DMS53 (cell line): ENCODE results near the gene FRMPD4.
A peak's percentile ranks its signal among the peaks of the same experiment; 100 is the strongest.
"Not testable (repeated sequence)": the region's sequence is repeated elsewhere in the genome, so short reads cannot be mapped to it uniquely, and the experiment has no call there.

ENCODE experiments used
- DNase-seq: peaks from one replicate; lab custom pipeline; 2025; lab: John Stamatoyannopoulos, UW

FRMPD4 gene

DNA sequence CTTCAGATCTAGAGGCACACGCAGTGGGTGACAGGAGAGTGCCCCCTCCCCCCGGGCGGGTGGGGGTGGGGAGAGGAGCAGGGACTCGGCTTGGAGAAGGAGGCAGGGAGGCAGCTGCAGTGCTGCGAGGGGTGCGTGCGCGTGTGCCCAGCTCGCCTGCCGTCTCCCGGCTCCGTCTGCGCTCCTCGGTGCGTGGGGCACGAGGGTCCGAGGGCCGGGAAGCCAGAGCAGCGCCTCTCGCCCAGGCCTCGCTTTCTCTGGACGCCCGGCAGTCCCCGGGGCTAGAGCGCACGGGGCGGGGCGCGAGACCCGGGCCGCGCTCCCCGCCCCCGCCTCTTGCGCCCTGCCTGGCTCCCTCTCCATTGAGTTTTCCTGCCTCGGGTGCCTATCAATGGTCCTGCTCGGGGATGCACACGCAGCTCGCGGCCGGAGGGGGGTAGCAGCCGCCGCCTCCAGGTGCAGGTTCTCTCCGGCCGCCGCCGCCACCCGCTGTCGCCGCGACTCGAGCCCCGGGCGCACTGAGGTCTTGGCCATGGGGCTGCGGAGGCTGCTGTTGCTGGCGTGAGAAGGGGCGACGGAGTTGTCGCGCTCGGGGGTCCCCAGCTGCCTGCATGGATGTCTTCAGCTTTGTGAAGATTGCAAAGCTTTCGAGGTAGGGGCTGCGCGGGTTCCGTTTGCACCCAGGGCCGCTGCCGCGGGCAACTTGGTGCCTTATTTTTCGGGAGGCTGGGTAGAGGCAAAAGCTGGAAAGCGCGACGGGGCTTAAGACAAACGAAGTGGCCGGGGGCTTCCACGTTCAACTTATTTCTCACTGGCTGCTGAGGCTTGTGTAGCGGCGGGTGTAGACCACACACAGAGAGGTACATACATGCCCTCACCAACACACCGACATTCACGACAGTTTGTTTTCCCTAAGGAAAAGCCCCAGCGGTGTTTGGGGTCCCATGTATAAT is at the start of gene FRMPD4:
FRMPD4 (plus strand) TSS at position 113 of the 953 bp plus-strand sequence; CDS start at position 612, 499 bp downstream.
- DNase-seq: peak; percentile 66

DNA sequence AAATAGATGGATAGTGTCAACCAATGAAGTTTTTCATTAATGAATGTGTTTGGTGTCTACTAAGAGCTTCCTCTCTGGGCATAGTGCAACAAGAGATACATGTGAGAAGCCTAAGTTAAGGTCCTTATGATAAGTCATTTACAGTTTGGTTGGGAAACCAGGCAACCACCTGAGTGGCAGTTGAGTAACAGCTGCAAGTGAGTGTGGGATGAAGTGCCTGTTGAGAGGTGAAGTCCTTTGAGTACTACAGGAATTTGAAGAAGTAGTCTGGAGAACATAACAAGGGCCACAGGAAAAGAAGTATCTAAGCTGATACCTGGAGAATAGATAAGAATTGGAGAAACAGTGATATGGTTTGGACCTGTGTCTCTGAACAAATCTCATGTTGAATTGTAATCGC is 48.5 kb upstream of the FRMPD4 start:
- no peak for DNase-seq

DNA sequence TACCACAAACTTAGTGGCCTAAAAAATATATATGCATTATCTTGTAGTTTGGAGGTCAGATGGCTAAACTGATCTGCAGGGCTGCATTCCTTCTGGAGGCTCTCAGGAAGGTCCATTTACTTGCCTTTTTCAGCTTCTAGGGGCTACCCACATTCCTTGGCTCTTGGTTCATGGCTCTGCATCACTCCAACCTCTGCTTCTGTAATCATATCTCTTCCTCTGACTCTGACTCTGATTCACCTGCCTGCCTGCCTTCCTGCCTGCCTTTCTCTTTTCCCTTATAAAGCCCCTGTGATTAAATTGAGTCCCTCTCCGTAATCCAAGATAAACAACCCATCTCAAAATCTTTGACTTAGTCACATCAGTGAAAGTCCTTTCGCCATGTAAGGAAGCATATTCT is 25.0 kb upstream of the FRMPD4 start:
- no peak for DNase-seq

DNA sequence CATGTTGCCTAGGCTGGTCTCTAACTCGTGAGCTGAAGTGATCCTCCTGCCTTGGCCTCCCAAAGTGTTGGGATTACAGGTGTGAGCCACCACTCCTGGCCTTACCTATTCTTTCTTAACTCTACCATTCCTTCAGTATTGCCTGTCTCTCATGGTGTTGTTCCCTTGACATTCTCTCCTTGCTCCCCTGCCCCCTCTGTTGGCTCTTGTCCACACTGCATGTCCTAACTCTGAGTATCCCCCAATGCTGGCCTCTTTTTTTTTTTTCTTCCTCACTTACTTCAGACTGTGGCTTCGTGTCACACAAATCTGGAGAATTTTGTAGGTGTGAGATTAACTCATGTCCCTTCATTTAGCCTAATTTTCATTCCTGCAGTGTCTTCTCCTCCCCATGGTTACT is 22.9 kb upstream of the FRMPD4 start:
- peak; percentile 21 for DNase-seq

DNA sequence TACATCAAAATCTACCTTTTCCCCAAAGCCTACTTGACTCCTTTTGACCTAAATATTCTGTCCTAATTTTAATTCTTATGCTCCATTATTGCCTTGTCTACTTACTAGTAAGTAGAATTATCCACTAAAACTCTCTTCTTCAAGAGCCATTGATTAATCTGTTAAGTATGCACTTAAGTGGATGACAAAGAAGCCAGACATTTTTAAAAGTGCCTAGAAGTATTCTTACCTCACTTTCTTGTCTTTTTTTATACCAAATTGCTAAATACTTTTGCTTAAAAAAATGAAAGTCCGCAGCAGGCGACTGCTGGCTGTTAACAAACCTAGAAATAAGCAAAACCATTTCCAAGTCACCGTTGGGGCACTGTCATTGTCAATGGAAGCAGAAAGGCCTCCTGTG is 20.1 kb upstream of the FRMPD4 start:
- DNase-seq: no peak

DNA sequence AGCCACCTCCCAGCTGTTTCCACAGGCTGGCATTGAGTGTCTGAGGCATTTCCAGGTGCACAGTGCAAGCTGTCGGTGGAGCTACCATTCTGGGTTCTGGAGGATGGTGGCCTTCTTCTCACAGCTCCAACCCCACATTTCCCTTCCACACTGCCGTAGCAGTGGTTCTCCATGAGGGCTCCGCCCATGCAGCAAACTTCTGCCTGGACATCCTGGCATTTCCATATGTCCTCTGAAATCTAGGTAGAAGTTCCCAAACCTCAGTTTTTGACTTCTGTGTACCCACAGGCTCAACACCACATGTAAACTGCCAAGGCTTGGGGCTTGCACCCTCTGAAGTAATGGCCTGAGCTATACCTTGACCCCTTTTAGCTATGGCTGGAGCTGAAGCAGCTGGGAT is 10.3 kb upstream of the FRMPD4 start:
- peak; percentile 0 for DNase-seq

DNA sequence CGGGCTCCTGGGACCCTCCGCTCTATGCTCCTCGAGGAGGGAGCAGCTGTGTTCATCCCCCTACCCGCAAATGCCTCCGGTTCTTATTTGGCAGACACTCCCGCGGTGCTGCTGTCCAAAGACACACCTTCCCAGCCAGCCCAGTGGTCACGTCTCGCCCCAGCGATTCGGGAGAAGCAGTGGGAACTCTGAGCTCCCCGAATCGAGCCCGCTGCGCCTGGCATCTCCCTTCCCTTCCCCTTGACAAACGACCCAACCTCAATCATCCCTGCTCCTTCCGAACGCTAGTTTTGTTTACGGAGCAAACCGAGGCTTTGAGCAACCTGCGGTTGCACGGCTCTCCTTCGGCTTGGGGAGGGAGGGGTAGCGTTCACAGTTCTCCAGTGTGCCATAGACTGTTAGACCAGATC is 317 bp upstream of the FRMPD4 start:
- peak; percentile 38 for DNase-seq

DNA sequence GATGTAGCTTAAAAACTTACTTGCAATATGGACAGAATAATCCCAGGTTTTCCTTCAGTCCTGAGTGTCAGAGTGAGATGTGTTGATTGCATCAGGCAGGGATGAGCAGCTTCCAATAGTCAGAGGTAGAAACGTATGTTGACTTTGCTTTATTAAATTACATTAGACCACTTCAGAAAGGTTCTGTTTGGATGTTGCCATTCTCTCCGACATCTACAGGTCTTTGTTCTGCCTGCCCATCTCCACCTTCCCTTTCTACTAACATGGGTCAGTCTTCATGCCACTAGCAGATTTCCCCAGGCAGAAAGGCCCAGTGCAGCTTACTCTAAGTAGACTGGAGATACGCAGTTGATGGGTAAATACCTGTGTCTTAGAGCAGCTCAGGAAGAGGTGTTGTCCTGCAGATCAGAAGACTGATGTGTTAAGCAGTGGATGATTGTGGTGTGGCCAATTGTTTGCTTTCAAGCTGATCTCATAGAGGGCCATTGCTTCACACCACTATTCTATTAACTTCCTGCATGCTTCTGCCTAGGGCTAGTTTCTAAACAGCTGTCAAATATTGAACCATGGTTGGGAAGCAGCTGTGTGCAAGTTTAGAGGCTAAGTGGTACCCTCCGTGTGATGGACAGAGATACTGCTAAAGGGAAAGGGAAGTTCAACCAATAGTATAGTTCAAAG is 1.8 kb downstream of the FRMPD4 start:
- peak; percentile 15 for DNase-seq

DNA sequence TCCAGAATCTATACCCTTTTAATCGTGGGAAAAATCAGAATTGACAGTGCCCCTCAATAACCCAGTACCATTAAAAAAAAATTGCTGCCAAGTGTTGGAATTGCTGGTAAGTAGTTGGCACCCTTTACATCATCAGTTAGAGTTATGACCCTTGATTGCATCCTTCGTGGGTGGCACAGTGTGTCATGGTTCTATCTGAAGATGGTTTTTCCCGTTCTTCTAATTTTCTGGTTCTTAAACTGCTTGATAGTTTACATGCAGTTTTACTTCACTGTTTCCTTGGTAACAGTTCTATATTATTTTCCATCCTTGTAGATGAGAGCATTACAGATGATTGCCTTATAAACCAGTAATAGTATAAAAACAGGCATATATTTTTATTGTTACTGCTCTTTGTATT is 3.2 kb downstream of the FRMPD4 start:
- no peak for DNase-seq

DNA sequence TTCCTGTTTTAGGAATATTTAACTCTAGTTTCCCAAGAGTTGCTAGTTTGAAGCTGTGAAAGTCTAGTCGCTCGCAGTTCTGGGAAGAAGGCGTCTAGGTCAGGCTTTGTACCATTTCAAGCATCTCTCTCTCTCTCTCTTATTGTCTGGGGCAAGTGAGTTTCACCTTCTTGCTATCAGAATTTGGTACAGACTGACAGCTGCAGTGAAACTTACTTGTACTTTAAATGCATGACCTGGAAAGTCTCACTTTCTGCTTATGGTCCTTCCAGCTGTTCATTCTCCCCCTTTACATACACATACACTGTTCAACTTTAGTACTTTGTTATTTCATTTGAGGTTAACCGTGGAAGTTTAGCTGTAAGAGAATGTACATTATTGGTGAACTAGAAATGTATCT is 4.4 kb downstream of the FRMPD4 start:
- no peak for DNase-seq

DNA sequence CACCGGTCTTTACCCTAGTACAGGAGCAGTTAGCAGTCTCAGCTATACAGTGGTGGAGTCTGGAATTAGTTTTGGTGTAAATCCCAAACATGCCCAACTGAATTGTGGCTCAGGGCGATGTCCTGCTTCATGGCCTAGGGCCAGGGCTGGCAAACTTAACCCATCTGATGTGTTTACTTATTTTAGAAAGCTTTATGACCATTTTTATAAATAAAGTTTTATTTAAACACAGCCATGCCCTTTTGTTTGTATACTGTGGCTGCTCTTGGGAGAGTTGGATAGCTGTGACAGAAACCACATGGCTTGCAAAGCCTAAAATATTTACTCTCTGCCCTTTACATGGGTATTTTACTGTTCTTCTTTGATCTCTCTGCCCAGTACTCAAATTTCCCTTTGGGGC is 7.1 kb downstream of the FRMPD4 start:
- DNase-seq: no peak

DNA sequence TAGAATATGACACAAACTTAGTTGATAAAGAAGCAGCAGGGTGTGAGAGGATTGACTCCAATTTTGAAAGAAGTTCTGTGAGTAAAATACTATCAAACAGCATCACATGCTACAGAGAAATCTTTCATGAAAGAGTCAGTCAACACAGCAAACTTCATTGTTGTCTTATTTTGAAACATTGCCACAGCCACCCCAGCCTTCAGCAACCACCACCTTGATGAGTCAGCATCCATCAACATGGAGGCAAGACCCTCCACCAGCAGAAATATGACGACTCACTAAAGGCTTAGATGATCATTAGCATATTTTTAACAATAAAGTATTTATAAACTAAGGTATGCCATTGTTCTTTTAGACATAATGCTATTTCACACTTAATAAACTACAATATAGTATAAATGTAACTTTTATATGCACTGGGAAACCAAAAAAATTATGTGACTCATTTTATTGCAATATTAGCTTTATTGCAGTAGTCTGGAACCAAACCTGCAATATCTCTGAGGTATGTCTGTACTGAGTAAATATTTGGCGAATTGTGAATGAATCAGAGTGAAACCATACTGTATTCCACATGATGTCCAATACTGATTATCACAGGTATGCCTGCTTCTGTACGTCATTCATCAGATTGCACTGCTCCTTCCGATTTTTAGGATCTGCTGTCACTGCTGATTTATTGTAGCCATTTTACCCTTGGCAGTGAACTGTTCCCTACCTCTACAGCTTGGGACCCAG is 11.6 kb downstream of the FRMPD4 start:
- peak; percentile 56 for DNase-seq

DNA sequence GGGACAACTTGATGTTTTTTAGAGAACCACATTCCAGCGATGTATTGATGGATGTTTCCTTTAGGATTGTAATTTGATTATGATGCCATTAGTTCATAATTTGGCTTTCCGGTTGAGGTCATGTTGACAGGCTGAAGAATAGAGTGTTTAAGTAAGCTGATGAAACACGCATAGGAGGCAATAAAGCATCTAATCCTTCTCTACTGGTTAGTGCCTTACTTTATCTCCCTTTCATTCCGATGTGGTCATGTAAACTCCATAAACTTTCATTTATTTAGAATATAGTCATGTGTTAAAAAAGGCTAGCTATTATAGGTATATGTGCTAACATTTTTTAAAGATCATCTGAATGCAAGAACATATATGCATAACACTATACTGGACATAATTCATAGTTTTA is 15.0 kb downstream of the FRMPD4 start:
- no peak for DNase-seq

DNA sequence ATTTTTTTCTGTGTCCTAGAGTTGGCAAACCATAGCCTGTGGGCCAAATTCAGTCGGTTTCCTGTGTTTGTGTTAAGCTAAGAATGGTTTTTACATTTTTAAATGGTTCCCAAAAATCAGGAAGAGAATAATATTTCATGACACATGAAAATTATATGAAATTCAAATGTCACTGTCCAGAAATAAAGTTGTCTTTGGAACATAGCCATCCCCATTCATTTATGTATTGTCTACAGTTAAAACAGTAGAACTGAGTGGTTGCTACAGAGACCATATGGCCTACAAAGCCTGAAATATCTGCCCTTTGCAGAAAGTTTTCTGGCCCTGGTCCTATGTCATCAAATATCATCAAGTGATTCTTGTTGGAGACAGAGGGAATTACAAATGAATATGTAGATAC is 15.5 kb downstream of the FRMPD4 start:
- no peak for DNase-seq

DNA sequence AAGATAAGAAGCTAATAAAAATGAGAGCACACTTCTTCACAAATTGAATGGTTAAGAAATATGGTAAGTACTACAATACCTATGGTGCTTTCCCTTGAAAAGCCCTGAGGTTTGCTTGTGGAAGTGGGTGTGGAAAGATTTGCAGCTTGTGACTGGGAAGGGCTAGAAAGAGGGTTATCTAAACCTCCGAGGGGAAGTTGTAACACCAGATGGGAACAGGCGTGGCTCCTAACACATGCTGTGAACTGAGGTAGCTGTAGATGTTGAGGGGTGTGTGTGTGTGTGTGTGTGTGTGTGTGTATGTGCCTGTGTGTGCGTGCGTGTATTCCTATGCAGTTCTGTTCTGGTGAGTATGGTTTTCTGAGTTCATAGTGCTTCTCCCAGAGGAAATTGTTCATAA is 21.5 kb downstream of the FRMPD4 start:
- no peak for DNase-seq

DNA sequence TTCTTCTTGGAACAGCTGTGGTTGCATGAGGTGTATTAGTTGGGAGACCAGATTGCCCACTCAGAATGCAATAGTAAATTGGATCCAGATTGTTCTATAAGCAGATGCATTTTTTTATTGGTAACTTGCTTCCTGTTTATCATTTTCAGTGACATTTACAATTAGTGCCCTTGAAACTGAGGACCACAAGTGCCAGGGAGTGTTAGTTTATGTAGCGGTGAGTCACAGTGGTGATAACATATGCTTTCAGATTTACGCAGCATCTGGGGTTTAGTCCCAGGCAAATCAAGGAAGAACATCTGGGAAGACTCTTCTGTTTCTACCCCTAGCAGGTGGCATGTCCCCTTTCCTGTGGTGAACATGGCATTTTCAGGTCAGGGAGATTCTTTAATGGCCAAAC is 24.1 kb downstream of the FRMPD4 start:
- DNase-seq: peak; percentile 56

DNA sequence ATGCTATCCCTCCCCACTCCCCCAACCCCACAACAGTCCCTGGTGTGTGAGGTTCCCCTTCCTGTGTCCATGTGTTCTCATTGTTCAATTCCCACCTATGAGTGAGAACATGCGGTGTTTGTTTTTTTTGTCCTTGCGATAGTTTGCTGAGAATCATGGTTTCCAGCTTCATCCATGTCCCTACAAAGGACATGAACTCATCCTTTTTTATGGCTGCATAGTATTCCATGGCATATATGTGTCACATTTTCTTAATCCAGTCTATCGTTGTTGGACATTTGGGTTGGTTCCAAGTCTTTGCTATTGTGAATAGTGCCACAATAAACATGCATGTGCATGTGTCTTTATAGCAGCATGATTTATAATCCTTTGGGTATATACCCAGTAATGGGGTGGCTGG is 25.9 kb downstream of the FRMPD4 start:
- not testable (repeated sequence) for DNase-seq

DNA sequence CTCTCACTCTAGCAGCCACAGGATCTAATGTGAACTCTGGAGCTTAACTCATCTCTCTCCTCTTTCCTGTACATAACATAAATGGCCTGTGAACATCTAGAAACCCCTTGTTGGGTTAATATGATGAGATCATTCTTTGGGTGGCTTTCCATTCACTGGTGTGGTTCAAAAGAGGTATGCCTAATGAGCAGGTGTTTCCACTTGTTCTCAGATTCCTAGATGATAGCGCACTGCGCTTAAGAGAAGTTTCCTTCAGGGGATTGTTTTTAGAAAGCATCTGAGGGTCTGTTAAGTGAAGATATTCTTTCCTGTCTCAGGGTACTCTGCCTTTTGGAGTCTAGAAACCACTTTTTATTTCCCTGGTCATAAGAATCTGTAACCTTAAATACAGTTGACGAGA is 32.5 kb downstream of the FRMPD4 start:
- DNase-seq: peak; percentile 3

DNA sequence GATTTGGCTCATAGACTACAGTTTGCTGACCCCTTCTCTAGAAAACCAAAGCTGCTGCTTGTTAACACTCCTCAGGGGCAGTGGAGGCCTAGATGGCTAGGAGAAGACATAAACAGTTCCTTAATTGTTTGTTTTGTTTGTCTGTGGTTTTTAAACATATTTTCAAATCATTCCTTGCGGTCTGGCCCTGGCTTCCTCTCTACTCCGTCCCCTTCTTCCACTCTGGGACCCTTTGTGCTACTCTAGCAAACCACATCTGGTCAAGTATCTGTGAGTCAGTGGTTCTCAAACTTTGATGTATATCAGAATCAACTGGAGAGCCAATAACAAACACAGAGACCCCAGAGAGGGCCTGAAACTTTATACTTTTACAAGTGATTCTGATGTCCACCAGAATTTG is 36.1 kb downstream of the FRMPD4 start:
- no peak for DNase-seq

DNA sequence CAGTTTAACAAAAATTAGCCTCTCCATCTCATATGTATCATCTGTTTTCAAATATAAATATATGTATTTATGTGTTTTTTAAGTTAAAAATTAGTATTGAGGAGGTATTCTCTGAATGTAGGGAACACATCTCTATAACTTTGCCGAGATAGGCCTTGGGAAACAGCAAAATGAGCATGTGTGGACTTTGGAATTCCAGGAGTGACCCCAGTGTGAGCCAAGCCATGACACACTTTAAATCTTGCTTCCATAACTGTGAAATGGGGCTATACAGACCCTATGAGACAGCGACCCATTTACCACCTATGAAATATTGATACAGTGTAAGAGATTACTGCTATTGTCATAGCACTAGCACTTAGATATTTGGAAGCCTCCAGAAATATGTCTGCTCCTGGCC is 58.8 kb downstream of the FRMPD4 start:
- no peak for DNase-seq

DNA sequence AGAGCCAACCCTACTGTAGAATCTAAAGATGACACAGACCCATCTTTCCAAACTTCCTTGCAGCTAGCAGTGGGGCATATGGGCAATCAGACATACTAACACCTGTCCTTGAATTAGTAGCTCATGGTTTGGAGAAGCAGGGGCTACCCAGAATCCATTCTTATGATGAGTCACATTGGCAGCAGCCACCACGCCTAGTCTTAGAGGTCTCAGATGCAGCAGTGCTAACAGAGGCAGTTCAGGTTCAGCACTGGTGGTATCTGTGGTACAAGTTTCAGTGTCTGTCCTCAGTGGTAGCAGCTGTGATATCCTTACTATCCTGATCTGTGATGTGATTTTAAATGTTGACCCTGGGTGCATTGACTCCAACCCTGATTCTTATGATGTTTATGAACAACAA is 68.1 kb downstream of the FRMPD4 start:
- DNase-seq: no peak

DNA sequence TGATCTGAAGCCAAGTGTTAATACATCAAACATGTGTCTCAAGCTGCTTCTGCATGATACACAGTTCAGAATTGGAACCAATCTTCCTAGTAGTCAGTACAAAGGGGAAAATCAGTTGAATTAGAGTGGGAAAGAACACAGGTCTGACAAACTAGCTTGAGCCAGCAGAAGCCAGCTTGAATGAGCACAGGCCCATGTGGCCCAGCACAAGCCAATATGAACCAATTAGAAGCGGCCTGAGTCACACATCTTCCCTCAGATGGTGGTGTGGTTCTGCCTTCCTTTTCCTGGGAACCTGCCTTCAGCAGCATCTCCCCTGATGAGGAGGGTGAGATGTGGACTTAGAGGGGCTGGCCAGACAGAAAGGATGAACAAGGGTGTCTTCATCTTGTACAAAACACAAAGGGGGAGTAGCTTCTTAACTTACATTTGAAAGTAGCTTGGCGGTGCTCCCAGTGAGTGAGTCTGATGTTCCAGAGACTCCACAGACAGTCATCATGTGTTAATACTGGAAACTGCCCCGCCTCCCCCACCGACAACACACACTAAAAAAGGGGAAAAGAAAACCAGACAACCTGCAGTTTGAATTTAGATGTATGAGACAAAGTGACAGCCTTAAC is 72.0 kb downstream of the FRMPD4 start:
- DNase-seq: no peak
